HCT116 (cell line): Measurements from ENCODE around the gene CARD18. TPM values are rescaled to one million over a fixed set of nuclear protein-coding genes. Genes with fewer than 3 reads are reported as not detected.

Source experiments
- ATAC-seq: fragments of 200-7000 bp; cut with Tn5 transposase; 2 replicates; pipeline ENCODE4 v1.9.1; 2020; ENCODE audit warnings: mild to moderate bottlenecking, moderate library complexity
- BruUV-seq: library from RNA; stranded (reverse); fragments of 400-500 nt; replicated peaks from 2 replicates; lab custom pipeline; 2021; lab: Mats Ljungman, UMichigan
- CTCF ChIA-PET: fragments of 300-600 bp; sonication (Branson Sonifier 250); formaldehyde crosslinking; loops from one replicate; lab custom pipeline; 2021; ENCODE audit warnings: antibody characterized with exemption; lab: Charles Lee
- POLR2A ChIA-PET: fragments of 300-600, 350-600 bp; sonication (Branson Sonifier 250); formaldehyde crosslinking; loops from one replicate; lab custom pipeline; 2021; ENCODE audit warnings: antibody characterized with exemption; lab: Charles Lee
- RAD21 ChIA-PET, 2 experiments: fragments of 300-600 bp; sonication (Branson Sonifier 250); formaldehyde crosslinking; loops; one replicate each; lab custom pipeline; 2023; ENCODE audit warnings: low total read pairs in 2 of 2; ENCODE audit not compliant: uncharacterized antibody in 2 of 2, unreplicated experiment in 2 of 2, low non-redundant PET in 1 of 2; lab: Charles Lee
- DNase-seq: peaks from one replicate; pipeline ENCODE4 v3.0.0-alpha.2; 2010; ENCODE audit warnings: low read depth, low spot score
- H2AFZ ChIP-seq: fragments of 200-600 bp; shearing (Covaris generic), sonication (generic); 2 replicates; pipeline ENCODE4 v1.6.1; 2017; ENCODE audit warnings: low read depth, mixed run types, mixed read lengths, antibody characterized with exemption, low read length; ENCODE audit not compliant: poor library complexity, severe bottlenecking
- H3K27ac ChIP-seq: 2 replicates; pipeline ENCODE4 v1.5.1; 2012; ENCODE audit warnings: low read depth, low read length
- H3K27me3 ChIP-seq: fragments of 200-600 bp; sonication (generic); 2 replicates; pipeline ENCODE4 v1.6.1; 2016; ENCODE audit warnings: mixed run types, low read length, mixed read lengths; ENCODE audit not compliant: insufficient read depth
- H3K36me3 ChIP-seq, 2 experiments: fragments of 200-500 bp in 1 of 2; fragments of 200-600 bp in 1 of 2; sonication (Bioruptor generic) in 1 of 2; sonication (generic) in 1 of 2; 2 replicates each; pipeline versions ENCODE4 v1.5.1 to v1.6.1; 2014 to 2016; ENCODE audit warnings: low read length in 2 of 2, inconsistent platforms in 1 of 2, mixed read lengths in 1 of 2, mixed run types in 1 of 2; ENCODE audit not compliant: insufficient read depth in 2 of 2, control insufficient read depth in 1 of 2
- H3K4me1 ChIP-seq, 2 experiments: fragments of 200-600 bp in 1 of 2; sonication (generic) in 1 of 2; 2 replicates each; pipeline versions ENCODE4 v1.5.1 to v1.6.1; 2012 to 2017; ENCODE audit warnings: low read length in 2 of 2, inconsistent platforms in 1 of 2, mild to moderate bottlenecking in 1 of 2, mixed read lengths in 1 of 2, mixed run types in 1 of 2, moderate library complexity in 1 of 2; ENCODE audit not compliant: insufficient read depth in 2 of 2, control insufficient read depth in 1 of 2
- H3K4me2 ChIP-seq: fragments of 200-600 bp; sonication (generic); 2 replicates; pipeline ENCODE4 v1.6.1; 2017; ENCODE audit warnings: mixed run types, low read length, mixed read lengths
- H3K4me3 ChIP-seq, 2 experiments: fragments of 200-600 bp in 1 of 2; sonication (generic) in 1 of 2; replicated peaks in 1 of 2; 2 replicates each; pipeline ENCODE4 v1.5.1; 2011 to 2016; ENCODE audit warnings: low read length in 2 of 2, control low read depth in 1 of 2, low read depth in 1 of 2, mild to moderate bottlenecking in 1 of 2, mixed read lengths in 1 of 2, mixed run types in 1 of 2
- H3K79me2 ChIP-seq: fragments of 200-600 bp; sonication (generic); 2 replicates; pipeline ENCODE4 v1.6.1; 2017; ENCODE audit warnings: mild to moderate bottlenecking, mixed run types, low read length, moderate library complexity, mixed read lengths; ENCODE audit not compliant: insufficient read depth
- H3K9ac ChIP-seq: fragments of 200-600 bp; sonication (generic); 2 replicates; pipeline ENCODE4 v1.6.1; 2016; ENCODE audit warnings: low read length, mixed read lengths
- H3K9me2 ChIP-seq: fragments of 200-600 bp; sonication (generic), shearing (Covaris generic); 2 replicates; pipeline ENCODE4 v1.6.1; 2017; ENCODE audit warnings: mixed run types, mild to moderate bottlenecking, moderate library complexity; ENCODE audit not compliant: insufficient read depth
- H3K9me3 ChIP-seq, 2 experiments: fragments of 200-500 bp in 1 of 2; fragments of 200-600 bp in 1 of 2; sonication (Bioruptor generic) in 1 of 2; sonication (generic) in 1 of 2; 2 replicates each; pipeline ENCODE4 v1.6.1; 2014 to 2017; ENCODE audit warnings: low read length in 2 of 2, mixed read lengths in 2 of 2, inconsistent platforms in 1 of 2, low read depth in 1 of 2, mild to moderate bottlenecking in 1 of 2, mixed run types in 1 of 2, moderate library complexity in 1 of 2; ENCODE audit not compliant: control insufficient read depth in 1 of 2, insufficient read depth in 1 of 2
- H4K20me1 ChIP-seq: fragments of 200-600 bp; sonication (generic), shearing (Covaris generic); 2 replicates; pipeline ENCODE4 v1.6.1; 2017; ENCODE audit warnings: mixed run types, mild to moderate bottlenecking, moderate library complexity; ENCODE audit not compliant: insufficient read depth
- CBX3 ChIP-seq: IDR thresholded peaks from 2 replicates; pipeline ENCODE4 v1.6.1; 2012; ENCODE audit warnings: low read depth
- CEBPB ChIP-seq: IDR thresholded peaks from 2 replicates; pipeline ENCODE4 v1.6.1; 2012; ENCODE audit warnings: low read depth
- EGR1 ChIP-seq: IDR thresholded peaks from 2 replicates; pipeline ENCODE4 v1.6.1; 2012; ENCODE audit warnings: low read depth
- ELF1 ChIP-seq: IDR thresholded peaks from 2 replicates; pipeline ENCODE4 v1.6.1; 2012; ENCODE audit warnings: low read depth, borderline replicate concordance
- EZH2phosphoT487 ChIP-seq: fragments of 200-600 bp; IDR thresholded peaks from 2 replicates; pipeline ENCODE4 v1.6.1; 2018; ENCODE audit warnings: antibody characterized with exemption, borderline replicate concordance
- FOSL1 ChIP-seq: IDR thresholded peaks from 2 replicates; pipeline ENCODE4 v1.6.1; 2012; ENCODE audit warnings: low read depth
- MAX ChIP-seq: IDR thresholded peaks from 2 replicates; pipeline ENCODE4 v1.6.1; 2012
- POLR2A ChIP-seq: IDR thresholded peaks from 2 replicates; pipeline ENCODE4 v1.7.0; 2011; ENCODE audit warnings: borderline replicate concordance; ENCODE audit not compliant: insufficient read depth, insufficient read length; ENCODE audit errors: extremely low read depth
- POLR2AphosphoS5 ChIP-seq: IDR thresholded peaks from 2 replicates; pipeline ENCODE4 v1.6.1; 2011; ENCODE audit warnings: mild to moderate bottlenecking, low read depth, low read length, moderate library complexity
- SIN3A ChIP-seq: IDR thresholded peaks from 2 replicates; pipeline ENCODE4 v1.6.1; 2012; ENCODE audit warnings: low read depth
- SP1 ChIP-seq: IDR thresholded peaks from 2 replicates; pipeline ENCODE4 v1.6.1; 2012; ENCODE audit warnings: low read depth
- SRF ChIP-seq: IDR thresholded peaks from 2 replicates; pipeline ENCODE4 v1.6.1; 2012; ENCODE audit warnings: low read depth
- ZBTB33 ChIP-seq: IDR thresholded peaks from 2 replicates; pipeline ENCODE4 v1.6.1; 2011; ENCODE audit warnings: mild to moderate bottlenecking, low read length, moderate library complexity; ENCODE audit not compliant: insufficient replicate concordance; ENCODE audit errors: extremely low read depth
- intact Hi-C: fragments of 100-400 bp; cut with micrococcal nuclease; formaldehyde crosslinking; loops from 2 replicates; pipeline ENCODE4 v1.10.0; 2022
- total RNA-seq: library from RNA; stranded (reverse); gene quantifications from one replicate; pipeline ENCODE4 v1.2.1, GENCODE V29; 2021; ENCODE audit not compliant: unreplicated experiment
- TF ChIP-seq, protein P1 (sequence below): IDR thresholded peaks from 2 replicates; pipeline ENCODE4 v1.6.1; 2012; ENCODE audit warnings: low read depth
- TF ChIP-seq, protein P2 (sequence below): IDR thresholded peaks from 2 replicates; pipeline ENCODE4 v1.6.1; 2012

The CARD18 gene
- total RNA-seq, 1 experiment from 2014 or later = not detected

DNA sequence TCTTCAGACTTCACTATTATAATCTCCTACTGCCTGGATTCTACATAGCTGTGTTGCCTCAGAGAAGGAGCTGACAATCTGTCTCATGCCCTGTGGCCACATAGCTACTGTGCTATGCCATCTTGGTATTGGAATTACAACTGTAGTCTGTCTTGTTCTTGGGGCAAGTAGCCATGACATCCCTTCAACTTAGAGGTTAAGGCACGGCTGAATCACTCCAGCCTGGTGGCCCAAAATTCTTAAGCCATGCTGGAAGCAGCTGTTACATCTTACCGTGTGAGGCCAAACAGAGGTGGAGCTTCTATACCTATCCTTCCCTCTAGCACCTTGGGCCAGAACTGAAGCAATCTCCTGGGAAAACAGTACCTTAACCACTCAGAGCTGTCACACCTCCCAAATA, 14.8 kb downstream of the CARD18 start:
- POLR2A ChIA-PET = no interaction called here
- H2AFZ ChIP-seq = no peak overlapping the region
- H3K4me3 ChIP-seq = no peak overlapping the region
- no peak for TF ChIP-seq SRF
- TF ChIP-seq POLR2A = no peak
- TF ChIP-seq SP1 = no peak
- no peak for TF ChIP-seq POLR2AphosphoS5
- TF ChIP-seq EGR1 = no peak
- no peak for TF ChIP-seq EZH2phosphoT487
- TF ChIP-seq, all 23 proteins: peak for 0
- ATAC-seq (no peak), DNase-seq (no peak)
- ChIA-PET RAD21 (no interaction called here), CTCF (no interaction called here)
- H3K9ac ChIP-seq = no peak overlapping the region
- no peaks in the 10 kb centered on the region for H3K79me2 ChIP-seq
- H3K4me1 ChIP-seq = no peaks in the 10 kb centered on the region
- H3K27ac ChIP-seq = no peak overlapping the region
- no peaks in the 10 kb centered on the region for H4K20me1 ChIP-seq
- H3K9me3 ChIP-seq = no peaks in the 10 kb centered on the region
- H3K36me3 ChIP-seq = no peaks in the 10 kb centered on the region
- no peaks in the 10 kb centered on the region for H3K27me3 ChIP-seq
- no peaks in the 10 kb centered on the region for H3K9me2 ChIP-seq
- H3K4me2 ChIP-seq = no peak overlapping the region
- intact Hi-C loops = no loop called here
- no TSS peak for BruUV-seq

DNA sequence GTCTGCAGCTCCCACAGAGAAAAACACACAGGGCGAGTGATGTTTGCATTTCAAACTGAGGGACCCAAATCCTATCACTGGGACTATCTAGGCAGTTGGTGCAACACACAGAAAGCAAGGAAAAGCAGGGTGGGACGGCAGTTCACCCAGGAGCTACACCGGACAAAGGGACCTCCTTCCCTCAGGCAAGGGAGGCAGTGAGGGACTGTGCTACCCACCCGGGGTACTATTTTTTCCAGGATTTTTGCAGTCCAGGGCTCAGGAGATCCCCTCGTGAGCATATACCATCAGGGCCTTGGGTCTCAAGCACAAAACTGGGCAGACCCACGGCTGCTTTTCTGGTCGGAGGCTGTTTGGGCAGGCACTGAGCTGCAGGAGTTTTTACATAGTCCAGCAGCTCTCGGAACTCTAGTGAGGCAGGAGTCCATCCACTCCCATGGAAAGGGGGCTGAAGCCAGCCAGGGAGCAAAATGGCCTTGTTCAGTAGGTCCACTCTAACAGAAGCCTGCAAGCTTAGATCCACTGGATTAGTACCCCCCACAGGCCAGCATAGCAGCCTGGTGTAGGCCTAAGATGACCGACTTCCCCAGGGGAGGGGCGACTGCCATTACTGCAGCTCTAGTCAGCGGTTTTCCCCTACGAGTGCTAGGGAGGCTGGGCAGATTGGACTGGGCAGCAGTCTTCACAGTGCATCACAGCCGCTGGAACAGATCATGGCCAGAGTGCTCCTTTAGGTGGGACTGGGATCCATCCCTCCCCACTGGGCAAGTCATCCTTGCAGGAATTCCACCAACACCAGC, 28.2 kb downstream of the CARD18 start:
- ATAC-seq = no peak
- H3K9me3 ChIP-seq = no peaks in the 10 kb centered on the region
- TF ChIP-seq CEBPB = no peak
- TF ChIP-seq ELF1 = no peak
- TF ChIP-seq CBX3 = no peak
- no peak for TF ChIP-seq MAX
- TF ChIP-seq ZBTB33 = no peak
- TF ChIP-seq EGR1 = no peak
- no peak for TF ChIP-seq SIN3A
- TF ChIP-seq, protein P1, sequence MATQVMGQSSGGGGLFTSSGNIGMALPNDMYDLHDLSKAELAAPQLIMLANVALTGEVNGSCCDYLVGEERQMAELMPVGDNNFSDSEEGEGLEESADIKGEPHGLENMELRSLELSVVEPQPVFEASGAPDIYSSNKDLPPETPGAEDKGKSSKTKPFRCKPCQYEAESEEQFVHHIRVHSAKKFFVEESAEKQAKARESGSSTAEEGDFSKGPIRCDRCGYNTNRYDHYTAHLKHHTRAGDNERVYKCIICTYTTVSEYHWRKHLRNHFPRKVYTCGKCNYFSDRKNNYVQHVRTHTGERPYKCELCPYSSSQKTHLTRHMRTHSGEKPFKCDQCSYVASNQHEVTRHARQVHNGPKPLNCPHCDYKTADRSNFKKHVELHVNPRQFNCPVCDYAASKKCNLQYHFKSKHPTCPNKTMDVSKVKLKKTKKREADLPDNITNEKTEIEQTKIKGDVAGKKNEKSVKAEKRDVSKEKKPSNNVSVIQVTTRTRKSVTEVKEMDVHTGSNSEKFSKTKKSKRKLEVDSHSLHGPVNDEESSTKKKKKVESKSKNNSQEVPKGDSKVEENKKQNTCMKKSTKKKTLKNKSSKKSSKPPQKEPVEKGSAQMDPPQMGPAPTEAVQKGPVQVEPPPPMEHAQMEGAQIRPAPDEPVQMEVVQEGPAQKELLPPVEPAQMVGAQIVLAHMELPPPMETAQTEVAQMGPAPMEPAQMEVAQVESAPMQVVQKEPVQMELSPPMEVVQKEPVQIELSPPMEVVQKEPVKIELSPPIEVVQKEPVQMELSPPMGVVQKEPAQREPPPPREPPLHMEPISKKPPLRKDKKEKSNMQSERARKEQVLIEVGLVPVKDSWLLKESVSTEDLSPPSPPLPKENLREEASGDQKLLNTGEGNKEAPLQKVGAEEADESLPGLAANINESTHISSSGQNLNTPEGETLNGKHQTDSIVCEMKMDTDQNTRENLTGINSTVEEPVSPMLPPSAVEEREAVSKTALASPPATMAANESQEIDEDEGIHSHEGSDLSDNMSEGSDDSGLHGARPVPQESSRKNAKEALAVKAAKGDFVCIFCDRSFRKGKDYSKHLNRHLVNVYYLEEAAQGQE = no peak
- no peak for TF ChIP-seq FOSL1
- TF ChIP-seq, protein P2, sequence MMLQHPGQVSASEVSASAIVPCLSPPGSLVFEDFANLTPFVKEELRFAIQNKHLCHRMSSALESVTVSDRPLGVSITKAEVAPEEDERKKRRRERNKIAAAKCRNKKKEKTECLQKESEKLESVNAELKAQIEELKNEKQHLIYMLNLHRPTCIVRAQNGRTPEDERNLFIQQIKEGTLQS = no peak

More for the DNA sequence above, 28.2 kb downstream of the CARD18 start:
- Histone ChIP-seq H3K4me1 (no peaks in the 10 kb centered on the region), H3K4me2 (no peak overlapping the region), H3K27me3 (no peaks in the 10 kb centered on the region), H2AFZ (no peak overlapping the region), H3K9me2 (no peaks in the 10 kb centered on the region), H4K20me1 (no peaks in the 10 kb centered on the region), H3K36me3 (no peaks in the 10 kb centered on the region), H3K27ac (no peak overlapping the region), H3K4me3 (no peak overlapping the region), H3K79me2 (no peaks in the 10 kb centered on the region), H3K9ac (no peak overlapping the region)
- CTCF ChIA-PET = no interaction called here
- RAD21 ChIA-PET = no interaction called here
- no TSS peak for BruUV-seq
- intact Hi-C loops = no loop called here
- POLR2A ChIA-PET = no interaction called here
- DNase-seq = no peak
